Kidney glomerular epithelial cell (primary cell): ENCODE data around the gene ELMO1.

Experiments used
- DNase-seq: peaks from one replicate; lab custom pipeline; 2025; lab: John Stamatoyannopoulos, UW

ELMO1 gene

GRCh38 chr7:37267251-37267650, 181.4 kb downstream of the ELMO1 start:
- no peak for DNase-seq

DNA sequence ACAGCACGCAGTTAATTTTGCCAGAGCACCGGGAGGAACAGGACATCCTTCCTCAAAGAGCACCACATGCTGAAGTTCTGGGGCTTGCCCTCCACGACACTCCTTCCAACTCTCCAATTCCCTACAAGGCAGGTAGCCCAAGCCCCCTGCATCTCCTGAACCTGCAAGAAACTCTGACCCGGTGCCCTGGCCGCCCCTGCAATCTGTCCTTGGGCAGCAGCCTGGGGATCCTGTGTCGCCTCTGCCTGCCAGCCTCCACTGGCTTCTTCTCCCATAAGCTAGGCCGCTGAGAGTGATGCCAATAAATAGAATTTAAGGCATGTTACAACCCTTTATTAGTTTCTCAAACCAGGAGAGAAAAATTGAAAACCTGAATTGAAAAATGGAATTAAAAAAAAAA, 182.8 kb downstream of the ELMO1 start:
- DNase-seq: no peak

DNA sequence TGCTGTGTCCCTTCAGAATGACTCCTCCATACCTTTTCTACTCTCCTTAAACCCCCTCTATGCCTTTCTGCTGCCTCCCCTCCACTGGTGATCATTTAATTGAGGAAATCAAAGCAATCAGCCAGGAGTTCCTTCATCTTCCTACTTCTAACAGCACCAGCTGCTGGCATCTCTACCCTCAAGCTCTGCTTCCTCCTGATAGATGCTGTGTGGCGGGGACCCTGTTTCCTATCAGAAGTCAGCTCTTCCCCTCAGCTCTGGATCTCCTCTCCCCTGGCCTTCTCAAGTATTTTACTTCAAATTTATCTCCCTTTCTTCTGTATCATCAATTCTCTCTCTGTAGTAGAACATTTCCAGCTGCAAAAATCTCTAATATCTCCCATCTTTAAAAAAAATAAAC, 183.7 kb downstream of the ELMO1 start:
- no peak for DNase-seq

DNA sequence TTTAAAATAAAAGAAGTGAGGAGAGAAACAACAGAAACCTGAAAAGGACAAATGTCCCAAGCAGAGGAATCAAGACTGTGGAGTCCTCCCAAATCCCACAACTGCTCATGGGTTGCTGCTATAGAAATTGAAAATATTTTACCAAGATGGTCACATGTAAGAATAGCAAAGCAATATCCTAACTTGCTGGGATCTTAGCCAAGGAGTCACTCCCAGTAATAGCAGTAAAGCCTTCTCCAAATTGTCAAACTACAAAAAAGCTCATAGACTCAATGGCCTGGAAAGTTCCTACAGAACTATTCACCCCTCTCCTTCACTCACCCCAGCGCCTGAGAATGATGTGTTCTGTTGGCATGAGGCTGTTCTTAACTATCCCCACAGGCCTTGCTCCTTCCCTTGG, 186.5 kb downstream of the ELMO1 start:
- no peak for DNase-seq

DNA sequence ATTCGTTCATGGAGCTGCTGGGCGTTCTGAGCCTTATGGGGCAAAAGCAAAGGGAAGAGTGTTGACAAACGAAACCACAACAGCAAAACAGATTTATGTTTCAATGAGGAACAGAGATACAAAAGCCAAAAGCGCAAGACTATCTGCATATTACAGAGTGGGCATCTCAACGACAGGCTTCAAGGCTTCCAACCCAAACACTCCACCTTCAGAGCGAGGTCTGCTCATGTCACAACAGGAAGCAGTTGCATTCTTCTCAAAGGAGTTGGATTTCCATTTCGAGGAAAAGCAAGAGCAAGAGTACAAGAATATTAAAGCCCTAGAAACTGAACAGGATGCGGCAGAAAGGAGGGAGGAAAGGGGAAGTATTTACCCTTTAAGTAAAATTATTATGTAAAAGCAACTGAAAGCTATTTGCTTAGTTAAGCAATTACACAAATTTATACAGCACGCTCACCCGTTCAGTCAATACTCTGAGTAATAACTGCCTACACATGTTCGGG, 189.3 kb downstream of the ELMO1 start:
- DNase-seq: no peak

DNA sequence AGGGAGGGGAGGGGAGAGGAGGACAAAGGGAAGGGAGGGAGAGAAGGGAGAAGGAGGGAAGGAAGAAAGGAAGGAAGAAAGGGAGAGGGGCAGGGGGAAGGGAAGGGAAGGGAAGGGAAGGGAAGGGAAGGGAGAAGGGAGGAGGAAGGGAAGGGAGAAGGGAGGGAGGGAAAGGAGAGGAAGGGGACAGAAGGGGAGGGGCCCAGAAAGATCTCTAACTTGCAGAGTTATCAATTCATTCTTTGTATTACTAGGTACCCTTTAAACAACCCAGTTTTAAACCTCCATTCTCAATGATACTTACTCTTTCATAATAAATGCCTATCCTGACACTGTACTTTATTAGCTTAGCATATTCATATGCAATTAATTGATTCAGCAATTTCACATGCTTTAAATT, 192.0 kb downstream of the ELMO1 start:
- no peak for DNase-seq

- DNase-seq: no peak
Measured at GRCh38 chr7:37255327-37255944, 193.2 kb downstream of the ELMO1 start.

- DNase-seq: no peak
Measured at GRCh38 chr7:37251222-37251621, 197.4 kb downstream of the ELMO1 start.

- no peak for DNase-seq
Measured at GRCh38 chr7:37249240-37249639, 199.4 kb downstream of the ELMO1 start.

DNA sequence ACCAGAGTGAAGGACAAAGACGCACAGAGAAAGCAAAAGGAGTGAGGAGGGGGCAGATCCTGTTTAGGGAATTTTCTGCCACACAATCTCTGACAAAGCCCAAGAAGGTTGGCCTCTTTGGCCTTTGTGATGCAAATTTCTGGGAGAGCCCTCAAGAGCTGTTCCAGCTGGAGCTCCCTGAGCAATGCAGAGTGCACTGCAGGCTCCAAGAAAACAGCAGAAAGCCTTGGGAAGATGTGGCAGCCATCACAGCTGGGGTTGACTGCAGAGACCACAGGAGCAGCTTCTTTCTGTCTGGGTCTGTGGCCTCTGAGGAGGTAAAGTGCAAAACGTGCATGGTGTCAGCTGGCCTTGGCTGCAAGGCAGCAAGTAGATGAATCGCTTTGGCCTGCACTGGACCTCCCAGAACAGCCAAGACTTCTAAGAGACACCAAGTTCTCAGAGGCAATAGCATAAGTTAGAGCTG, 200.2 kb downstream of the ELMO1 start:
- DNase-seq: no peak

- no peak for DNase-seq
Measured at GRCh38 chr7:37247861-37248260, 200.8 kb downstream of the ELMO1 start.

- DNase-seq: no peak
Measured at GRCh38 chr7:37245590-37245989, 203.1 kb downstream of the ELMO1 start.

DNA sequence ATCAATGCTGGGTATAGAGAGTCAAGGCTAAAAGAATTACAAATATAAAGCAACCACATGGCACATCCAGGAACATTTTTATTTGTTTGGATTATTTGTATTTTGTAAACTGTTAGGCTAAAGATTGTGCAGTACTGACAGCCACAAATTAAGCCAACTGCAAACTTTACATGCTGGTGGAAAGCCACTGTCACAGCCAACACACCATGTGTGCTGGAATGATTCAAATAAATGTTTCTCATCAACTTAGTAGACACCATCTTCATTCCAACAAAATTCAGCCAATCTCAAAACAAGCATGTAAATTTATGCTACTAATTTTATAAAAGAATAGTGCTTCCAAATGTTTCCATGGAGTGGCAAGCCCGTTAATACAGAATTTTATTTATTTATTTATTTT, 211.8 kb downstream of the ELMO1 start:
- DNase-seq: no peak

- no peak for DNase-seq
Measured at GRCh38 chr7:37235813-37236212, 212.9 kb downstream of the ELMO1 start.

GRCh38 chr7:37234928-37235327, 213.7 kb downstream of the ELMO1 start:
- no peak for DNase-seq

GRCh38 chr7:37234334-37234733, 214.3 kb downstream of the ELMO1 start:
- no peak for DNase-seq

- DNase-seq: no peak
Measured at GRCh38 chr7:37231613-37232012, 217.1 kb downstream of the ELMO1 start.

DNA sequence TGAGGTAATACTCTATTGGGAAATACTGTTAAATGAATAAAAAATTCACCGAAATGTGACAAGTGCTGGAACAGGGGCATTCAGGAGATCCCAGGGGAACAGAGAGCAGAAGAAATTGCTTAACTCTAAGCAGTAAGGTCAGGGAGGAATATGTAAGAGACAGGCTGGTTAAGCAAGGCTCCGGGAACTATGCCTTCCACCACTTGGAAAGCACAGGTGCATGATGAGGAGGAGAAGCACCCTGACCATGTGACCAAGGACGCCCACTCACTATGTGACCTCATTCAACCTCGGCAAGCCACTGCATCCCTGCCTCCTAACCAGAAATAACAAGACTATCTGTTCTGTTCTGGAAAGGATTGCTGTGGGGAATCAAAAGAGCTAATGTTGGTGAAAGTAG, 218.4 kb downstream of the ELMO1 start:
- DNase-seq: no peak

DNA sequence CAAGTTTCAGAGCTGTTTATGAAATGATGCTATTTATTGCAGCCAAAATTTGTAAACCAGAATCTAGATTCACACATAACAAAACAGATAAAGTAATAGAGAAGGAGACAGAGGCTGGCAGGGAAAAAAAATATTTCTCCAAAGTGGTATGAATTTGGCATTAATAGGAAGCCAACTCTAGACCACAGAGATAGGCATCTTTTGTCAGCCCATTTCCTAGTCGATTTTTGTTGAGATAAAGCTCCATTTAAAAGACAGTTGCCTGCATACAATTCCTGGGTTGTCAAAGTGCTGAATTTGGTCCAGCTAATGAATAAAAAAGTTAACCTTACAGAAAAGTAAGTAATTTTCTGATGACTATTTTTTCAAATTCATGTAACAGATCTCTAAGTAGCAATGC, 219.3 kb downstream of the ELMO1 start:
- no peak for DNase-seq

DNA sequence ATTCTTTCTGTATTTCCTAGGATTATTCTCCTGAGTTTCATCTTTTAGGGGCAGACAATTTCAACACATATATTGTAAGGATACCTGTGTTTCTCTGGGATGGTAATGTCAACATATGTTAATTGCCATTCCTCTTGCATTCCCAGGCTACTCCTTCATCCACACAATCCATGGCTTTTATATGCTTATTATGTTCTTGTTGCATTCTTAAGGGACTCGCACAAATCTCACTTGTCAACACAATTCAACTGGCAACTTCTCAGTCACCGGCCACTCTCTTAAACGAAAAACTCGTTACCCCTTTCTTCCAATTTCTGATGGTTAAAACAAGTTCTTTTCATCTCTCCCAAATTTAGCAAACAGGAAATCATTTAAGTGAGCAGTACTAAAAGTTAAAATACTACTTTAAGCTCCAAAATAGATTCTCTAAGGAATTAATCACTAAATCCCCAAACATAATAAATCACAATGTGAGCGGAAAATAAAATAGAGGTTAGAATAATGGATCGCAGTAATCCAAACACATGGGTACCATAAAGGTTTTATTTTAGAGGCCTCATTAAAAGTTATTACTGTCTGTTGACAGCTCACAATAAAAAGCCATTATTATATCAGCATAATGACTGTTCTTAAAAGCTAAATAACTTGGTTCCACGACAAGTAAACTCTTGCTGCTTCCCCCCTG, 223.2 kb downstream of the ELMO1 start:
- DNase-seq: no peak

DNA sequence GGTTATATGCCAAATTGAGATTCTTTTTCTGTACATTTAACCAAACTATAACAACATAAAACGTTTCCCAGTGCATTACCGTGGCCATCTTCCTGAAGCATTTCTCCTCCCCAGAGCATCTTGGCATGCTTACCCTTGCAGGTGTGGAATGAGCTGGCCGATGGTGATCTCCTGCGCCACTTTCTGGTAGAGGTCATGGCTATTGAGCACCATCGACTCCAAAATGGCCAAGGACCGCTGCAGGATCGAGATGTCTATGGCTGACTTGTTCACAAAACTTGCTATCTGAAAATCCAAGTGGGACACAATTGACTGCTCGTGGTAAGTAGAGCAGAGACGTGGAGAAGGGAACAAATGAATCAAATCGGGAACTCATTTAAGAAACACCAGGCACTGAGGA, 223.9 kb downstream of the ELMO1 start:
- no peak for DNase-seq

DNA sequence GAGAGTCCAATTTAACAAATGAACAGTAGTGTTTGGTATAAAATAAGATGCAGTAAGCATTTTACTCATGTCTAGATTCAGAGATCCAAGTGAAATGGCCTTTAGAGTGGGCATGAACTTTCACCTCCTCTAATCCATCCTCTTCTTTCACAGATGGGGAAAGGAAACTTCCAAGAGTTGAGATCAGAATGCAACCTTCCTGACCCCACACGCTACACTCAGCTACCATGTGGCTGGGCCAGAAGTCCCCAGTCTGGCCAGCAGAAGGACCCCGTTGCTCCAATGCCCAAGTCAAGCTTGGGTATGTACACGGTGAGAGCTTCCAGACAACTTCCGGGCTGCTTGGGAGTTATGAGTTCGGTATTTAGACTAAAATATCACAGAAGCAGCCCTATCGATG, 228.0 kb downstream of the ELMO1 start:
- no peak for DNase-seq

DNA sequence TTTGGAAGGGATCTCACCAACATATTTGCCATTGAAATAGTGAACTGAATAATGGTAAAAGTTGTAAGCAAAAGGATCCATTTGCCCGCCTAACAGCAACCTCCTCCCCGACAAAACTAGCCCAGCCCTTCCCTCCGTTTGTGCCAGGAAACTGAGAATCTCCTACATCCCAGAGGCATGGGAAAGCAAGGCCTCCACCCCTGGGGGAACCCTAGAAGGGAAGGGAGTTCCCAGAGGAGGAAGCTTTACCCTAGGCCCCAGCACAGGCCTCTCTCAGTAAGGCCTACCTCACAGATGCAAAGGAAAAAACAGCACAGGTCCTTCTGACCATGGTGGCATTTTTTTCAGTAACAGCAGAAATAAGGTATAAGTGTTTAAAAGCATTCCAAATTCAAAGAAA, 229.7 kb downstream of the ELMO1 start:
- DNase-seq: no peak

GRCh38 chr7:37216923-37217322, 231.7 kb downstream of the ELMO1 start:
- DNase-seq: no peak
